G401 (cell line): ENCODE data around the gene ERBIN. TPM values are rescaled to one million over a fixed set of nuclear protein-coding genes. Genes with fewer than 3 reads are reported as not detected.
A peak's percentile ranks its signal among the peaks of the same experiment; 100 is the strongest.

Experiments
- DNase-seq: peaks from one replicate; pipeline ENCODE4 v3.0.0-alpha.2; 2015; ENCODE audit warnings: low spot score
- in situ Hi-C: cut with HindIII; loops from 2 replicates; pipeline ENCODE4 v1.10.0; 2016; ENCODE audit warnings: low sequenced_read_pairs, mixed read lengths
- total RNA-seq: library from RNA; depleted of rRNA; stranded (reverse); fragments of >200 nt; shearing (Covaris generic); gene quantifications from 2 replicates; pipeline ENCODE4 v1.2.3, GENCODE V29; 2014; rRNA removed

The ERBIN gene
- total RNA-seq, 1 experiment from 2014 or later = 23.9 TPM

DNA sequence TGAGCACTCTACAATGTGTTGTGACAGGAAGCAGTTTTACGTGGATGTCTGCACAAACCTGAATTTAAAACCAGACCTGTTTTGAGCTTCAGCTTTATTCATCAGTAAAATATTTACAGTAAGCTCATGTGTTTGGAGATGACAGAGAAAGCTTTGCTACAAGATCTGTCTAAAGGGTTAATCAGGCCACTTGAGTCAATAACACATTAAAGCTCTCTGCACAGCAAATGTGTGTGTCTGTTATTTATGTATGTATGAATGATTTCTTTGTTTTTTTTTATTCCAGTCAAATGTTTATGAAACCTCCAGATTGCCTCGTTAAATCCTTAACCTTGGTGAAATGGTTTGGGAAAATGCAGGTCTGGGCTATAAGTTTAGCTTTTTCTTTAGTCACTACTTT, 140.5 kb downstream of the ERBIN start:
- no peak for DNase-seq
- in situ Hi-C loops = no loop called here

DNA sequence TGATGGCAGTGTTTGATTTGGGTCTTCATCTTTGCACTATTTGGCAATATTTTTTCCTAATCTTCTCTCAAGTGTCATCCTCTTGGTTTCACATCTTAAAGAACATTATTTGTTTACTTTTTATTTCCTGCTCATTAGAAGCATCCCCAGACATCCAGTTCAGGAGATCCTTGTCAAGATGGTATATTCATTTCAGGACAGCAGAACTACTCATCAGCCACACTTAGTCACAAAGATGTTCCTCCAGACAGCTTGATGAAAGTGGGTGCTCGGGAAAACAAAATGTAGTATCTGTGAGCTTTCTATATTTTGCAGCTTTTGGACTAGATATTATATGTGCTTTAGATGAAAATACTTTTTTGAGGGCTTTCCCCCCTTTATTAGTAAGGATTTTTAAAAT, 145.7 kb downstream of the ERBIN start:
- DNase-seq = no peak
- in situ Hi-C loops = no loop called here

GRCh38 chr5:66074901-66075300, 148.5 kb downstream of the ERBIN start:
- DNase-seq = no peak
- in situ Hi-C loops = no loop called here

DNA sequence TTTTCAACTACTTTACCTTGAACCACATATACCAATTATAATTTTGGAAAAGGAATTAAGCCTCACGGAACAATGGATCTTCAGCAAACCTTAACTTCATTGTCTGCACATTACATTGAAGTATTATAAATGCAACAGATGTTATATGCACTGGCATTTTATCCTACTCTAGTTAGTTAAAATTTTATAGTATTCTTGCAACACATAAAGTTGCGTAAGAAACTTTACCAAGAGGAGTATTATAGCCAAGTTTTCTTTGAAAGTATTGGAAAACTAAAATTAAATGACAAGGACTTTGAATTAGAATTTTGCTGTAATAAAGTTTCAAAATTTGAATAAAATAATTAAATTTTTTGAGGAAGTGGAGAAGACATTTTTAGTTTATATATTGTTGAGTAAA, 154.3 kb downstream of the ERBIN start:
- DNase-seq = no peak
- in situ Hi-C loops = no loop called here

GRCh38 chr5:66089384-66089783, 163.0 kb downstream of the ERBIN start:
- in situ Hi-C loops = no loop called here
- DNase-seq = no peak

GRCh38 chr5:66100851-66101250, 174.5 kb downstream of the ERBIN start:
- in situ Hi-C loops = no loop called here
- no peak for DNase-seq

GRCh38 chr5:66113160-66113559, 186.8 kb downstream of the ERBIN start:
- no peak for DNase-seq
- in situ Hi-C loops = no loop called here

- DNase-seq = peak; percentile 75
- in situ Hi-C loops = no loop called here
Observed at GRCh38 chr5:66118304-66118703, 191.9 kb downstream of the ERBIN start.

DNA sequence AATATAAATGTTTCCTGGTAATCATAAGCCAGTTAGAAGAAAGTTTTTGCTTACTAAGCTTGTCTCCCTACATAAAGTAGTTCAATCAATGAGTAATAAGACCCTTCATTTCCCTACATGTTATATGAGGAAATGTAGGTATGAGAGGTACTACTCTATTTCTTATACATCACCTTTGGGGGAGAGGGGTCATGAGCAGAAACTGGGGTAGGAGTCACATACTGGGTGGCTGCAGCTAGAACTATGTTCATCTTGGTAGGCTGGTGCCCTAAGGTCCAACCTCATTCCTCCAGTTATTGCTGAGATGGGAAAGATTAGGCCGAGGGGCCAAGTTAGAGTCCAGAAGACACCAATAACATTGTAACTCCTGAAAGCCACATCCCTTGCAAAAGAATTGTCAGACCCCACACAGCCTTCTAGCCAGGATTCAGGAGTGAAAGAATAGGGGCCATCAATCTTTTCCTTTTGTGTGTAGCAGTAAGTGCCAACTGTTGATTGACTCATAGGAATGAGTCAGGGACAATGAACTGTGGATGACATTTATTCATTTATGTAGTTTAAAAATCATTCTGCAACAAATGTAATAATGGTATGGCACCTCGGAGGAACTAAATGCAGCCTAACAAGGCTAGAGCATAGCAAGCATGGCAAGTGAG, 196.1 kb downstream of the ERBIN start:
- in situ Hi-C loops = no loop called here

GRCh38 chr5:66129144-66129543, 202.8 kb downstream of the ERBIN start:
- no peak for DNase-seq
- in situ Hi-C loops = no loop called here

More for the DNA sequence above, 196.1 kb downstream of the ERBIN start:
- no peak for DNase-seq

- in situ Hi-C loops = no loop called here
- DNase-seq = no peak
Observed at GRCh38 chr5:66130493-66130892, 204.1 kb downstream of the ERBIN start.

Other genes with a start within 250 kb of the ERBIN start
- gene SGTB, start 204.5 kb upstream of the ERBIN start, total RNA-seq = 14.0 and 18.7 TPM in 2 replicates
- gene NLN, start 204.4 kb upstream of the ERBIN start, total RNA-seq = 53.6 and 81.4 TPM in 2 replicates
- 12.1 and 42.6 TPM in 2 replicates for gene SREK1, start 217.7 kb downstream of the ERBIN start, total RNA-seq